Calu3 (cell line): ENCODE results near the gene PHLPP2. TPM values are rescaled to one million over a fixed set of nuclear protein-coding genes. Genes with fewer than 3 reads are reported as not detected.
A peak's percentile ranks its signal among the peaks of the same experiment; 100 is the strongest.

Experiments used
- BruUV-seq: library from RNA; stranded (reverse); fragments of 400-500 nt; replicated peaks from 2 replicates; lab custom pipeline; 2021; lab: Mats Ljungman, UMichigan
- CTCF ChIA-PET: fragments of 300-600 bp; sonication (Branson Sonifier 250); formaldehyde crosslinking; loops from one replicate; lab custom pipeline; 2022; ENCODE audit warnings: antibody characterized with exemption; lab: Charles Lee
- DNase-seq: peaks from one replicate; pipeline ENCODE4 v3.0.0; 2022
- H3K27ac Mint-ChIP-seq: one replicate; pipeline ENCODE4 v1.8.0; 2022; ENCODE audit warnings: mixed read lengths; ENCODE audit not compliant: unreplicated experiment
- H3K27me3 Mint-ChIP-seq: one replicate; pipeline ENCODE4 v1.8.0; 2022; ENCODE audit warnings: mixed read lengths; ENCODE audit not compliant: unreplicated experiment
- H3K36me3 Mint-ChIP-seq: one replicate; pipeline ENCODE4 v1.8.0; 2022; ENCODE audit warnings: mild to moderate bottlenecking, moderate library complexity, mixed read lengths; ENCODE audit not compliant: insufficient read depth, unreplicated experiment
- H3K4me1 Mint-ChIP-seq: one replicate; pipeline ENCODE4 v1.8.0; 2022; ENCODE audit warnings: mild to moderate bottlenecking, low read depth, mixed read lengths; ENCODE audit not compliant: unreplicated experiment
- H3K4me3 Mint-ChIP-seq: one replicate; pipeline ENCODE4 v1.8.0; 2022; ENCODE audit warnings: mild to moderate bottlenecking, low read depth, moderate library complexity, mixed read lengths; ENCODE audit not compliant: unreplicated experiment
- H3K9me3 Mint-ChIP-seq: one replicate; pipeline ENCODE4 v1.8.0; 2022; ENCODE audit warnings: low read depth, mixed read lengths; ENCODE audit not compliant: unreplicated experiment
- intact Hi-C: fragments of 100-400 bp; cut with micrococcal nuclease; formaldehyde crosslinking; loops from one replicate; pipeline ENCODE4 v1.10.0; 2022; ENCODE audit not compliant: unreplicated experiment
- total RNA-seq: library from RNA; stranded (reverse); gene quantifications from 2 replicates; pipeline ENCODE4 v1.2.3, GENCODE V29; 2022
- TF ChIP-seq, protein P1 (sequence below): fragments of 200-600 bp; IDR thresholded peaks from one replicate; pipeline ENCODE4 v1.8.0; 2022; ENCODE audit warnings: antibody characterized with exemption; ENCODE audit not compliant: unreplicated experiment

The PHLPP2 gene
- total RNA-seq, 1 experiment from 2014 or later, result 10.0 TPM

DNA sequence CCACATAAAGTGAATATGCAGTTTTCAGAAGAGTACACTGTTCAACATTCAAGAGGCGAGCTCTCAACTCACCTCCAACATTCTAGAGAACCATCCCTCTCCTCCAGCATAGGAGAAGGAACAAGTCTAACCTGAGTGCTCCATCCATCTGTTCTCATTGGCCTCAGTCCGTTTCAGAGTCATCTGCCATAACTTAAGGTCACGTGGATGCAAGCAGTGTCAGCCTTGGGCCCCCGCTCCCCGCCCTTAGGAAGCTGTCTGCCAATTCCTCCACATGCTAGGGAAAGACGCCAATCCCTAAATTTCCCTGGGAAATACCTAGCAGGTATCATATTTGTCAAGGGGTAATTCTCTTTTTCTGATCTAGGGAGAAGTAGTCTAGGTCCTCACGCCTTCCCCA is 77.1 kb downstream of the PHLPP2 start:
- H3K4me1 Mint-ChIP-seq, result no peaks in the 10 kb centered on the region
- peaks cover 19% of the 10 kb centered on the region for H3K36me3 Mint-ChIP-seq
- H3K27me3 Mint-ChIP-seq, result no peaks in the 10 kb centered on the region
- no peak for DNase-seq
- TF ChIP-seq, protein P1, sequence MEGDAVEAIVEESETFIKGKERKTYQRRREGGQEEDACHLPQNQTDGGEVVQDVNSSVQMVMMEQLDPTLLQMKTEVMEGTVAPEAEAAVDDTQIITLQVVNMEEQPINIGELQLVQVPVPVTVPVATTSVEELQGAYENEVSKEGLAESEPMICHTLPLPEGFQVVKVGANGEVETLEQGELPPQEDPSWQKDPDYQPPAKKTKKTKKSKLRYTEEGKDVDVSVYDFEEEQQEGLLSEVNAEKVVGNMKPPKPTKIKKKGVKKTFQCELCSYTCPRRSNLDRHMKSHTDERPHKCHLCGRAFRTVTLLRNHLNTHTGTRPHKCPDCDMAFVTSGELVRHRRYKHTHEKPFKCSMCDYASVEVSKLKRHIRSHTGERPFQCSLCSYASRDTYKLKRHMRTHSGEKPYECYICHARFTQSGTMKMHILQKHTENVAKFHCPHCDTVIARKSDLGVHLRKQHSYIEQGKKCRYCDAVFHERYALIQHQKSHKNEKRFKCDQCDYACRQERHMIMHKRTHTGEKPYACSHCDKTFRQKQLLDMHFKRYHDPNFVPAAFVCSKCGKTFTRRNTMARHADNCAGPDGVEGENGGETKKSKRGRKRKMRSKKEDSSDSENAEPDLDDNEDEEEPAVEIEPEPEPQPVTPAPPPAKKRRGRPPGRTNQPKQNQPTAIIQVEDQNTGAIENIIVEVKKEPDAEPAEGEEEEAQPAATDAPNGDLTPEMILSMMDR, result no peak
- H3K27ac Mint-ChIP-seq, result no peak overlapping the region
- no peak overlapping the region for H3K4me3 Mint-ChIP-seq
- intact Hi-C loops, result loop anchor here (10.0 kb wide), 2 partner anchors 97 to 317 kb away; no protein-coding TSS in a partner anchor
- no peaks in the 10 kb centered on the region for H3K9me3 Mint-ChIP-seq
- CTCF ChIA-PET, result no interaction called here
- BruUV-seq, result no TSS peak

DNA sequence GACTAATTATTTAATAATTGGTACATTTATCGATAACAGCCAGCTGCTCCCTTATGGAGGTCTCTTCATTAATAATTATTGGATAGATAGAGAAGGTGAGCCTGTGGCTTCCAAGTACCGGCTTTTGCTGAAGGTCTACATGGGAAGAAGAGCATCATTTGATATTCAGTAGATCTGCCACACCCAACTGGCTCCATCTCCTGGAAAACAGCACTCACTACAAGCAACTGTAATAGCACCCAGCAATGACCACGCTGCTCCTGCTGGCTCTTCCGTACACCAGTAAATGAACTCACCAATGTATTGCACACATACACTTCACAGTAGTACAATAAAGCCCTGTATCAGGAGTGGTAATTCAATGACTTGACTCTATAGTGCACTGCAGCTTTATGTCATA is 79.1 kb downstream of the PHLPP2 start:
- intact Hi-C loops, result loop anchor here (1.0 to 10.0 kb wide), 4 partner anchors 35 to 319 kb away; no protein-coding TSS in a partner anchor
- BruUV-seq, result no TSS peak
- no peaks in the 10 kb centered on the region for H3K4me1 Mint-ChIP-seq
- CTCF ChIA-PET, result interaction anchor here (0.6 kb wide), 1 partner anchor 27 kb away, joined by 4 read pairs; no protein-coding TSS in a partner anchor
- H3K27ac Mint-ChIP-seq, result no peak overlapping the region
- H3K27me3 Mint-ChIP-seq, result no peaks in the 10 kb centered on the region
- DNase-seq, result peak; percentile 36
- TF ChIP-seq, protein P1, result peak; percentile 73
- no peak overlapping the region for H3K4me3 Mint-ChIP-seq
- H3K9me3 Mint-ChIP-seq, result no peaks in the 10 kb centered on the region
- H3K36me3 Mint-ChIP-seq, result peaks cover 22% of the 10 kb centered on the region

DNA sequence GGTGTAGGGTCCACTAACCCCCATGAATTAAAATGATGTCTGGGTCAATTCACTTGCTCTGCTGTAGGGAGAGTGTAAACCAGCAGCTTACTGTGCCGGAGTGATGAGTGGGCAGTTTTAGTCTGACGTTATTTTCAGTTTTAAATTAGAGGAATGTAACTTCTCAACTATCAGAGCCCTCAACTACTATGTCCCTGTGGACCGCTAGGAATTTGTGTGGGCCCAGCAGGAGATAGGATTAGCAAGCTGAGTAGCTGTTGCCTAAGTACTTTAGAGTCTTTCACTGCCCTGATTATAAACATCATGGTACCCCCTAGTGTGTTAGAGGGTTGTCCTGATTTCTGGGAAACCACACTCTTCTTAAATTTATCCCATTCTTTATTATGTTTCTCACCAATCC is 87.1 kb downstream of the PHLPP2 start:
- BruUV-seq, result no TSS peak
- TF ChIP-seq, protein P1, result no peak
- peaks cover 20% of the 10 kb centered on the region for H3K36me3 Mint-ChIP-seq
- H3K27ac Mint-ChIP-seq, result no peak overlapping the region
- H3K4me3 Mint-ChIP-seq, result no peak overlapping the region
- intact Hi-C loops, result no loop called here
- no peaks in the 10 kb centered on the region for H3K27me3 Mint-ChIP-seq
- H3K9me3 Mint-ChIP-seq, result no peaks in the 10 kb centered on the region
- H3K4me1 Mint-ChIP-seq, result no peaks in the 10 kb centered on the region
- DNase-seq, result no peak
- CTCF ChIA-PET, result no interaction called here

DNA sequence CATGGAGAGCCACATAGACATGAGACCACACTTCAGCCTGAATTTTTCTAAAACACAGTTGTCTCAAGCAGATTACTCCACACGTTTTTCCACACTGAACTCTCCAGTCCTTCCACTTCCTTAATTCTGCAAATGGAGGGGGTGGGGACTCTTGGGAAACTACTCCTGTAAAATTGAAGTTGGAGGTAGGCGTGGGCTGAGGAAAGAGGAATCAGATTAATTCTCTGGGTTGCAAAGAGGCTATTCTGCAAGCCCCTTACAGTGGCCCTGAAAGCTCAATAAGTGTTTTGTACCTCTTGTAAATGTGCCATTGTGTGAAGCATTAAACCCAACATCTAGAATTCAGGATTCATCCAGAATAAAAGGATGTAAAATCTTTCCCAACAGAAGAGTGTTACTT is 88.9 kb downstream of the PHLPP2 start:
- TF ChIP-seq, protein P1, result no peak
- Mint-ChIP-seq H3K36me3 (peaks cover 28% of the 10 kb centered on the region), H3K27me3 (no peaks in the 10 kb centered on the region), H3K4me3 (no peak overlapping the region), H3K27ac (no peak overlapping the region), H3K4me1 (peaks cover 8% of the 10 kb centered on the region), H3K9me3 (no peaks in the 10 kb centered on the region)
- DNase-seq, result no peak
- CTCF ChIA-PET, result no interaction called here
- no TSS peak for BruUV-seq
- intact Hi-C loops, result no loop called here
